HG02885 (cell line): ENCODE measurements around the gene PMF1.

Source experiments
- ATAC-seq: cut with Tn5 transposase; IDR thresholded peaks from one replicate; pipeline ENCODE4 v1.9.1; 2021; ENCODE audit warnings: mild to moderate bottlenecking; ENCODE audit not compliant: unreplicated experiment, poor library complexity

Gene PMF1

GRCh38 chr1:156232201-156232894, 19.5 kb downstream of the PMF1 start:
- ATAC-seq, result no peak

- no peak for ATAC-seq
Measured at GRCh38 chr1:156233426-156234127, 20.8 kb downstream of the PMF1 start.

GRCh38 chr1:156236164-156236563, 23.4 kb downstream of the PMF1 start:
- ATAC-seq, result no peak

- no peak for ATAC-seq
Measured at GRCh38 chr1:156238248-156238647, 25.4 kb downstream of the PMF1 start.

- no peak for ATAC-seq
Measured at GRCh38 chr1:156241311-156241811, 28.6 kb downstream of the PMF1 start.

GRCh38 chr1:156241926-156242325, 29.1 kb downstream of the PMF1 start, which contains the start of gene BGLAP:
TSS of gene BGLAP (plus strand) at chr1:156242184. CDS start at chr1:156242232, 48 bp downstream.
- no peak for ATAC-seq

GRCh38 chr1:156242738-156243137, 29.9 kb downstream of the PMF1 start:
- ATAC-seq, result no peak

- ATAC-seq, result no peak
Measured at GRCh38 chr1:156244126-156244525, 31.3 kb downstream of the PMF1 start.

GRCh38 chr1:156244712-156245111, 31.9 kb downstream of the PMF1 start:
- no peak for ATAC-seq

- no peak for ATAC-seq
Measured at GRCh38 chr1:156245451-156246232, 32.8 kb downstream of the PMF1 start.

- ATAC-seq, result no peak
Measured at GRCh38 chr1:156246241-156246780, 33.5 kb downstream of the PMF1 start.

GRCh38 chr1:156246781-156247459, 34.1 kb downstream of the PMF1 start:
- ATAC-seq, result no peak

GRCh38 chr1:156247460-156248322, 34.9 kb downstream of the PMF1 start, which contains the start of gene PAQR6:
TSS of gene PAQR6 (minus strand) at chr1:156248056. CDS start at chr1:156246731, 1,325 bp downstream.
- no peak for ATAC-seq

GRCh38 chr1:156248323-156248683, 35.5 kb downstream of the PMF1 start:
- no peak for ATAC-seq

- no peak for ATAC-seq
Measured at GRCh38 chr1:156249593-156249992, 36.8 kb downstream of the PMF1 start.

- no peak for ATAC-seq
Measured at GRCh38 chr1:156251527-156251926, 38.7 kb downstream of the PMF1 start.

GRCh38 chr1:156253634-156254033, 40.8 kb downstream of the PMF1 start:
- ATAC-seq, result no peak

- ATAC-seq, result no peak
Measured at GRCh38 chr1:156257711-156258110, 44.9 kb downstream of the PMF1 start.

GRCh38 chr1:156258859-156259258, 46.1 kb downstream of the PMF1 start:
- no peak for ATAC-seq
